SKM-1 treated with dmso at 0.1 percent for 144 hours (cell line): ENCODE results near the gene KCNQ1.

ENCODE experiments used
- DNase-seq: peaks from one replicate; lab custom pipeline; 2025; ENCODE audit not compliant: unreplicated experiment; lab: John Stamatoyannopoulos, UW

The KCNQ1 gene

GRCh38 chr11:2549080-2549479 lies 104.3 kb downstream of the KCNQ1 start:
- DNase-seq, result no peak

DNA sequence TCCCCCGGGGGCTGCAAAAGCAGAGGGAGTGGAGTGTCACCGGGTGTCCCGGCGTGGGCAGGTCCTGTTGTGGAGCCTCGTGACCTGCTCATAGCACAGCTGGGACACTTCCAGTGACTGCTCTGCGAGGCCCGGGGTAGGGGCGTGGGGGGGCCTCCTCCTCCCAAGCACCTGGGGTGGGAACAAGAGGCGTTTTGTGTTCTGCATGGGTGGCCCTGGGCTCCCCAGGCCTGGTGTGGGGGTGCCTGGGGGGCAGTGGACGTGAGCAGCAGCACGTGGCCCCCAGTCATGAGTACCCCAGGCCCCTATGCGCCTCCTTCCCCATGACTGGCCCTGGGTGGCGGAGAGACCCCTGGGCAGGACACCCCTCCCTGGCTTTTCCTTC lies 104.7 kb downstream of the KCNQ1 start:
- no peak for DNase-seq

GRCh38 chr11:2549876-2550605 lies 105.2 kb downstream of the KCNQ1 start:
- DNase-seq, result no peak

- no peak for DNase-seq
These were observed 105.8 kb downstream of the KCNQ1 start for GRCh38 chr11:2550606-2550970.

DNA sequence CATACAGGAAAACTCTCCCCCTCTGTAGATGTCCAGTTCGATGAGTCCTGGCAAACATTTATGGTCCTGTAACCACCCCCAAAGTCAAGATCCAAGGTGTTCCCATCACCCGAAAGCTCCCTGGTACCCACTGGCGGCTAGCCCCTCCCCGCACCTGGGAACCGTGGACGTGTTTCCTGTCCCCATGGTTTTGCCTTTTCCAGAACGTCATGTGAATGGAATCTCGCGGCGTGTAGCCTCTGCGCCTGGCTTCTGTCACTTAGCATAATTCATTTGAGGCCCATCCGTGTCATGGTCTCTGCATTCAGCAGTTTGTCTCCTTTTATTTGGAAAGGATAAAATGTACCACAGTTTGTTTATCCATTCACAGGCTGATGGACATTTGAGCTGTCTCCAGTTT lies 106.3 kb downstream of the KCNQ1 start:
- DNase-seq, result no peak

DNA sequence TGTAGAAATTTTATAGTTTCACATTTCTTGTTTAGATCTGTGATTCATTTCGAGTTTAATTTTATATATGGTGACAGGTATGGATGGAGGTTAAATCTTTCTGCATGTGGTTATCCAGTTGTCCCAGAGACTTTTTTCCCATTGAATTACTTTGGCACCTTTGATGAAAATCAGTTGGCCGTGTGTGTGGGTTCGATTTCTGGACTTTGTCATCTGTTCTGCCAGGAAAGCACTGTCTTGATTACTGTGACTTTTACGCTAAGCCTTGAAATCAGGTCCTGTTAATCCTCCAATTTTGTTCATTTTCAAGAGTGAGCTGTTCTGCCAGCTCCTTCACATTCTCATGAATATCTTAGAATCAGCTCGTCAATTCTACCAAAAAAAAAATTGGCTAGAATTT lies 107.4 kb downstream of the KCNQ1 start:
- no peak for DNase-seq

- DNase-seq, result no peak
These were observed 108.4 kb downstream of the KCNQ1 start for GRCh38 chr11:2553198-2553597.

- DNase-seq, result no peak
These were observed 109.1 kb downstream of the KCNQ1 start for GRCh38 chr11:2553886-2554285.

- DNase-seq, result no peak
These were observed 109.8 kb downstream of the KCNQ1 start for GRCh38 chr11:2554338-2555207.

GRCh38 chr11:2555336-2555735 lies 110.5 kb downstream of the KCNQ1 start:
- DNase-seq, result no peak

- DNase-seq, result no peak
These were observed 111.1 kb downstream of the KCNQ1 start for GRCh38 chr11:2555891-2556290.

DNA sequence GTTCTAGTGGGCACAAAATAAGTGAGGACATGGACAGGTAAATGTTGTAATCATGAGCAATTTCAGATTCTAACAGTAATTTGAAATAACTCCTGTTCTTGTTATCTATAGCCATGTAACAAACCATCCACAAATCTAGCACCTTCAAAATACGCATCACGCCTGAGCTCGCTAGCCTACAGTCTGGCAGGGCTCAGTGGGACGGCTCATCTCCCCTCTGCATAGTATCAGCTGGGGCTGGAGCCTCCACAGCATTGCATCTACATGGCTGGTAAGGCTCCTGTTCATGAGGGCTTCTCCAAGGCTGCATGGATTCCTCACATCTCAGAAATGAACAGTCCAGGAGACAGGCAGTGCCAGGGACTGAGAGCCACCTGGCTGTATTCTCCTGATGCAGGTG lies 112.6 kb downstream of the KCNQ1 start:
- no peak for DNase-seq

DNA sequence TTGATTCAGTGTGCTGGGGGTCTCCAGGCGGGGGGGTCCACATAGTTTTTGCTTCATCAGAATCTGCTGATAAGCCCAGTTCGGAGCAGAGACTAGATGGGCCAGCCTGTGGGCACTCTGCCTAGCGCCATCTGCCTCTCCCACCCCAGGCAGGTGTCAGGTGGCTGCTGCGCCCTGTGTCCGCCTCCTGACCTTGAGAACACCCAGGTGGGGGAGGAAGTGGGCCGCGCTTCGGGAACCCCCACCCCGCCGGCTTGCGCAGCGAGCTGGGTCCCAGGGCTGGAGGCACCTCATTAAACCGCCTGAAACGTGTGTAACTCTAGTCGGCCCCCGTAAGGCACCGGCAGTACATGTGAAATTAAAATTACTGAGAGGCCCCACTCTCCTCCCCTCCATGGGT lies 113.6 kb downstream of the KCNQ1 start:
- no peak for DNase-seq

DNA sequence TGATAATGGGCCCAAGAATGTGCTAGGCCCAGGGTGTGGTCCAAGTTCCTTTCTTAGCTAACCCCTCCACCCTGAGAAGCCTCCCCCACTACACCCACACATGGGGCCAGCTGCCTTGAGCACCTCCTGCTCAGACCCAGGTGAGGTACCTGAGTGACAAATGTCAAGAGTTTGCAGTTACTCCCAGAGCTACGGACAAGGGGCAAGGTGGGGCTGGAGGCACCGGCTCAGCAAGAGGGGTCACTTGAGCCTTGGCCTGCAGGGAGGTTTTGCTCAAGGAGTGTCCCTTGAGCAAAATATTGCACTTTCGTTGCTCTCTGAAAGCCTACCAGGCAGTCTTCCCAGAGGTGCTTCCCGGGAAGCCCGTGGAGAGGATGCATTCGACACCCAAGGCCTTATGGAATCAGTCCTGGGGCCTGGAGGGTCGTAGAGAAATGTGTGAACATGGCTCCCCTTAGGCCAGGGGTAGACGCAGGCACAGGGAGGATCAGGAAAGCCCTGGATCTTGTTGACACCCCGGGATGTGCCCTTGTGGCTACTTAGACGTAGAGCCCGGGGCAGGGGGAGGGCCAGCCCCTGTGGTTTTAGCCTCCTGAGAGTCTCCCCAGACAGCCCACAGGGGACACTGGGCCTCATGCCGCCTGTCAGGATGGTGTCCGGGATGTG lies 114.2 kb downstream of the KCNQ1 start:
- no peak for DNase-seq

DNA sequence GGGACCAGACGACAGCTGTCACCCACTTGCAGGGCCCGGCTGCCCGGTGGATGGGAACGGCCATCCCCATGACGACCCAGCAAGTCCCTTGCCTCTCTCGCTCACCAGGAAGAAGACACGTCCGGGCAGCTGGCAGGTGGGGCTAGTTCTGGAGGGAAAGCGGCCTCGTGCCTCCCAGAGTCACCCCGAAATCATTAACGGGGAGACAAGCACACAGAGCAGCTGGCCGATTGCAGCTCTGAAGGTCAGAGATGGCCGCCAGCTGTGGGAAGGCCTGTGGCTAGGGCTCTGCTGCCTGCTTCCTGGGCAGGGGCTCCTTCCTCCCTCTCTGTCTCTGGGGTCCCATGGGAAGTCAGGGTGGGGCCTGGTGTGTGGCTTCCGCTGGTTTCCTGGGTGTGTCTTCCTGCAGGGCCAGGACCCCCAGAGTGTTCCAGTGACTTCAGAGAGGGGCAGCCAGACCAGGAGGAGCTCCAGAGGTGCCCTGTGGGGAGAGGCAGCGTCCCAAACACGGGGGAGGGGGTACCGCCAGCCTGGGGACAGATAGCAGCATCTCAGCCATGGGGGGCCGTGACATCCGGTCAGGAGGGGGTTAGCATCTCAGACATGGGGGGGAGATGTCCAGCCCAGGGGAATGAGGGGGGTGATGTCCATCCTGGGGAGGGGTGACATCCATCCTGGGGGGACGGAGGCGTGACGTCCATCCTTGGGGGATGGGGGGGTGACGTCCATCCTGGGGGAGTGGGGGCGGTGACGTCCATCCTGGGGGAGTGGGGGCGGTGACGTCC lies 114.9 kb downstream of the KCNQ1 start:
- no peak for DNase-seq

DNA sequence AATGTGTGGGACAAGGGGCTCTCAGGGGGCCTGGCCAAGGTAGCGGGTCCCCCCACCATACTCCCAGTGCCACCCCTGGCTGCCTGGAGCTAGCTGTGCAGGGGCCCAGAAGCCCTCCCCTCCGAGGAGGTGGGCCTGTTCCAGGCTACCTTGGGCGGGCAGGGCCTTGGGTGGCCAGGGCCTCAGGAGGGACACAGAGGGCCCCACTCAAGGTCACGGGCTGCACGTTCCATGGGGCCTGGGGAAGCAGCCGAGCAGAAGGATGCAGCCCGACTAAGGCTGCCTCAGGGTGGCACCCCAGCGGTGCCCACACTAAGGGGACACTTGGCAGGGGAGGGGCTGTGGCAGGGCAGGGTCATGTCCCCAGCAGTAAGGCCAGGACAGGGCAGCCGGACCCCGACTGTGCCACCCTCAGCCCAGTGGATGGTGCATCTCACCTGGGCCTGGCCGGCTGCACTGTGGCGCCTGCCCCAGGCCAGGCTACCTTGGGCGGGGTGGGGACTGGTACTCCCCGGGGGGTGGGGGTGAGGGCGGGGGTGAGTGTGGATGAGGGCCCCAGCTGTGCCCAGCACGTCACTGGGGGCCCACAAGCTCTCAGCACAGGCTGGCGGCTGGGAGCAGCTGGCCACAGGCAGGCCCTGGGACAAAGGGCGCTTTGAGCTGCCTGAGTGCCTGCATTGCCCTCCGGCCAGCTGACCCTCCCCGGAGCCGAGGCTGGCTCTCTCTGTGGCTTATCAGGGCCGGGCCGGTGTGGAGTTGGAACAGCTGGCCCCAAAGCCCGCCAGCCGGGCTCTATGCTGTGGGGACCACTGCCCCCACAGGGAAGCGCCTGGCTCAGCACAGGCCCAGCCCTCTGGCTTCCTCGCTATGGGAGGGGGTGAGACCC lies 117.1 kb downstream of the KCNQ1 start:
- no peak for DNase-seq

- no peak for DNase-seq
These were observed 118.0 kb downstream of the KCNQ1 start for GRCh38 chr11:2562890-2563212.

DNA sequence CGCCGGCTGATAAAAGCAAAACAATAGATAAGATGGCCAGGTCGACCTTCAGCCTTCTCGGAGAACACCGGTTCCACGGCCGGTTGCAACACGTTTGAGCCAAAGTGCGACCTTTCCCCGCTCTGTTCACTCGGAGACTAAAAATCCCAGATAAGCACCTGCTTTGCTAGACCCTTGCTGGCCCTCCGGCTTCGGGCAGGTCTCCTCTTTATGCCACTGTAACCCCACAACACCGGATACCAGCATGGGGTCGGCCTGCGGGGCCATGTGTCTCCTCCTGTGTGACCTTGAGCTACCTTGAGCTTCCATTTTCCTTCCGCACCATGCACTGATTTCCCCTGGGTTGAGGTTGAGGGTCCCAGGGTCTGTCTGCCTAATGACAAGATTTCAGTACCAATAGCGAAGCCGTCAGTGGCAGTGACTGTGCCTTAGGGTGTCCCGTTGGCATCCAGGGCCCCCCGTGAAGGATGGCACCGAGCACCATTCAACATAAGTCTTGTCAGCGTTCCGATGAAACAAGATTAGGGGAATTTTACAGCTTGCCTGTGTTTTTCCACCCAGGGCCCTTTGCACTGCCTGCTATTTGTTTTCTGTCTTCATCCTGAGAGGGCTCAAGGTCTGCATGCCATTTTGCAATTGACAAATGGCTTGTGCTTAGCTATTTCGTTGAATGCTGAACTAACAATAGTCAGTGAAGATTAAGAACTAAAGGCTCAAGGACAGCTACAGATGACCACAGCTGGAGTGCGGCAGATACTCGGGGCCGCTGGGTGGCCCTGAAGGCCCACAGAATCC lies 118.6 kb downstream of the KCNQ1 start:
- DNase-seq, result no peak

GRCh38 chr11:2564008-2564530 lies 119.3 kb downstream of the KCNQ1 start:
- DNase-seq, result no peak
